HG03280 (cell line): ENCODE data around the gene TSPAN31.
A peak's percentile ranks its signal among the peaks of the same experiment; 100 is the strongest.

ENCODE experiments used
- ATAC-seq: cut with Tn5 transposase; IDR thresholded peaks from one replicate; pipeline ENCODE4 v1.9.1; 2021; ENCODE audit warnings: mild to moderate bottlenecking, moderate library complexity; ENCODE audit not compliant: unreplicated experiment

Gene TSPAN31

GRCh38 chr12:57782243-57782607, 37.4 kb downstream of the TSPAN31 start:
- peak; percentile 11 for ATAC-seq

- peak; percentile 86 for ATAC-seq
Observed at GRCh38 chr12:57782608-57783465, 38.0 kb downstream of the TSPAN31 start, which contains the start of gene TSFM. TSFM (plus strand) TSS chr12:57782787; CDS start chr12:57782802, 15 bp downstream.

- no peak for ATAC-seq
Observed at GRCh38 chr12:57783466-57783801, 38.6 kb downstream of the TSPAN31 start.

GRCh38 chr12:57783861-57784260, 39.0 kb downstream of the TSPAN31 start:
- no peak for ATAC-seq

- ATAC-seq, result no peak
Observed at GRCh38 chr12:57793920-57794319, 49.1 kb downstream of the TSPAN31 start.

DNA sequence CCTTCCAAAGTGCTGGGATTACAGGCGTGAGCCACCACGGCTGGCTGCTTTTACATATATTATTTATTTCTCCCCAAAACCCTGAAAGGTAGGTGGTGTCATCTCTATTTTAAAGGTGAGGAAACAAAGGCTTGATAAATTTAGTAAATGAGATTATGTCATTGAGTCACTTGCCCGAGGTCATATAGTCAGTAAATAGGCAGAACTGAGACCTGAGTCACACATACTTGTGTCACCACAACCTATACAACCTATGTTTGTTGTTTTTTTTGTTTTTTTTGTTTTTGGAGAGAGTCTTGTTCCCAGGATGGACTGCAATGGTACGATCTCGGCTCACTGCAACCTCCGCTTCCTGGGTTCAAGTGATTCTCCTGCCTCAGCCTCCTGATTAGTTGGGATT, 50.5 kb downstream of the TSPAN31 start:
- no peak for ATAC-seq

GRCh38 chr12:57796996-57797395, 52.2 kb downstream of the TSPAN31 start:
- no peak for ATAC-seq

DNA sequence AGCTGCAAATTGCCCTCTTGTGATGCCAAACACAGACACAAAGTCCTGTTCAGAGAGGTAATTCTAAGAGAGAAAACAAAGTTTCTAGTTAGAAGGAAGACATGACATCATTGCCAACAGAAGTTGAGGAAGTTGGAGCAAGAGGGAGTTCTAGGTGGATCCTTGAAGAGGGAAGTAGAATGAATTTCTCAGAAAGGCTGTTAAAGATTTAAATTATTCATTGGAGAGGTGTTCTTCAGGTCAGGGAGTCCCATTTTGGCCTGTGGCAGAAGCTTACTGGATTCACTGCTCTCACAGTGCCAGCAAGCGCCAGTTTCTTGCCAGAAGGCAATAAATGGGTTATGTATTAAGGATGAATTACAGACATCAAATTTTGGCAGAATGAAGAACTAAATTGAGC, 53.1 kb downstream of the TSPAN31 start:
- ATAC-seq, result no peak
